GM18951 (cell line): Measurements from ENCODE around the gene TCEAL3.

Experiments
- POLR2A ChIP-seq: IDR thresholded peaks from 4 replicates; pipeline ENCODE4 v1.6.1; 2011; ENCODE audit warnings: mild to moderate bottlenecking; ENCODE audit not compliant: insufficient read length, insufficient read depth; ENCODE audit errors: extremely low read depth
- in situ Hi-C: fragments of 300-500 bp; cut with MboI; formaldehyde crosslinking; loops from one replicate; pipeline ENCODE4 v1.12.0; 2022; ENCODE audit warnings: low sequenced_read_pairs, mixed read lengths, inconsistent platforms; ENCODE audit not compliant: unreplicated experiment

TCEAL3 gene

GRCh38 chrX:103608306-103608963 is 672 bp downstream of the TCEAL3 start:
- no peak for TF ChIP-seq POLR2A
- in situ Hi-C loops: no loop called here

GRCh38 chrX:103610282-103610681 is 2.5 kb downstream of the TCEAL3 start:
- no peak for TF ChIP-seq POLR2A
- in situ Hi-C loops: no loop called here

- no peak for TF ChIP-seq POLR2A
- in situ Hi-C loops: no loop called here
Measured at GRCh38 chrX:103613362-103613890, 5.7 kb downstream of the TCEAL3 start.

GRCh38 chrX:103614999-103615398 is 7.2 kb downstream of the TCEAL3 start:
- TF ChIP-seq POLR2A: no peak
- in situ Hi-C loops: no loop called here

- no peak for TF ChIP-seq POLR2A
- in situ Hi-C loops: no loop called here
Measured at GRCh38 chrX:103615781-103616371, 8.1 kb downstream of the TCEAL3 start.

- TF ChIP-seq POLR2A: no peak
Measured at GRCh38 chrX:103616676-103617186, 9.0 kb downstream of the TCEAL3 start.

GRCh38 chrX:103624111-103624510 is 16.3 kb downstream of the TCEAL3 start:
- TF ChIP-seq POLR2A: no peak
- in situ Hi-C loops: no loop called here

More at GRCh38 chrX:103616676-103617186, 9.0 kb downstream of the TCEAL3 start:
- in situ Hi-C loops: no loop called here

GRCh38 chrX:103626855-103627254 is 19.1 kb downstream of the TCEAL3 start:
- in situ Hi-C loops: no loop called here
- no peak for TF ChIP-seq POLR2A

GRCh38 chrX:103628386-103629317 is 20.9 kb downstream of the TCEAL3 start, which contains the start of gene TCEAL1:
TCEAL1 (plus strand) TSS chrX:103628975; CDS start chrX:103629917, 942 bp downstream.
- in situ Hi-C loops: no loop called here

GRCh38 chrX:103629318-103630170 is 21.8 kb downstream of the TCEAL3 start:
- in situ Hi-C loops: no loop called here
- TF ChIP-seq POLR2A: peak; percentile 49

More at GRCh38 chrX:103628386-103629317, 20.9 kb downstream of the TCEAL3 start, which contains the start of gene TCEAL1:
- peak; percentile 27 for TF ChIP-seq POLR2A

- in situ Hi-C loops: no loop called here
Measured at GRCh38 chrX:103630171-103630511, 22.4 kb downstream of the TCEAL3 start.

GRCh38 chrX:103631145-103631544 is 23.4 kb downstream of the TCEAL3 start:
- TF ChIP-seq POLR2A: no peak
- in situ Hi-C loops: no loop called here

More at GRCh38 chrX:103630171-103630511, 22.4 kb downstream of the TCEAL3 start:
- TF ChIP-seq POLR2A: no peak
